CD4-positive, alpha-beta T cell treated with Interleukin-12 subunit alpha and Interleukin-12 subunit beta, for 1 hour (primary cell): ENCODE data around the gene IGIP.
A peak's percentile ranks its signal among the peaks of the same experiment; 100 is the strongest.
"Not testable (repeated sequence)": the region's sequence is repeated elsewhere in the genome, so short reads cannot be mapped to it uniquely, and the experiment has no call there.

ENCODE experiments used
- DNase-seq: peaks from one replicate; pipeline ENCODE4 v3.0.0-alpha.2; 2020

IGIP gene

DNA sequence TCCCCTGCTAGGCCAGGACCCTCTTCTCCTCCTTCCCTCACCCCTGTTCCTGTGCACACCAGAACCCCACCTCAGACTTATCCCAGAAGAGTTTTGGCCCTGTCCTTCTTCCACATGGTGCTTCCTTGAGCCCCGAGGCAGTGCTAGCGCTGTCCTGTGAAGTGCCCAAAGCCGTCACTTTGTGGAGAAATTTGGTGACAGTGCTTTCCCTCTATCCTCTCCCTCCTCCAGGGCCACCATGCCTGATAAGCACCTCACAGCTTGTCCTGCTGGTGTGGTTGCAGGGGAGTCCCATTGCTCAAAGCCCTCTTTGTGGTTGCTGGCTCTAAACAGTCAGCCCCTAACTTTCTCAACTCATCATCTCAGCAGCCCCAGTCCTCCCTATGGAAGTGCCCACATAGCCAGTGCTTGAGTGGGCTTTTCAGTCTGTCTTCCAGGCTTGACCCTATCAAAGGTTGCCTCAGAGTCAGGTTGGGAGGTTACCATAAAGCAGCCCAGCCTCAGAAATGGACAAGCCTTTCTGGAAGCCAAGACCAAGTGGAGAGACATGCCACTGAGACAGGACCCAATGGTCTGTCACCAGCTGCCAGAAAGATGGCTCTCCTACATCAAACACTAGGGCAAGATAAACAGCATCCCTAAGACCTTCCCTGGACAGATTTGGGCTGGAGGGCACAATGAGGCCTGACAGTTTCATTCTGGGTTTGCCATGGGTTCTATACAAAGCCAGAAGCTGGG, 18.0 kb downstream of the IGIP start:
- DNase-seq, result no peak

DNA sequence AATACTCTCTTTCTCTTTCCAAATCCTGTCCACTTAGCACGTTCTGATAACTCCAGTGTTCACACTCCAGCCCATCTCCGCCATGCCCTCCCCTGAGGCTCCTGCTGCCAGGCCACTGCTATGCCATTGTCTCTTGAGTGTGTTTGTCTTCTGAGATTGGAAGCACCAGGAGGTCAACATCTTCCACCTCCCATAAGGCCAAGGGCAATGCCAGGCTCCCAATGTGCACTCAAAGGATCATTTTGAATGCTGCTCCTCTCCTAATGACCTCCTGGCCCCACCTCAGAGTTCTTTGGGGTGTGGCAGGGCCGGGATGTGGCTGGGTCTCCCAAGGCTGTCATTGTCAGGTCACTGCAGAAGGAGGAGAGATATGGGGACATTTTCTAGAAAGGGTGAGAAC, 19.5 kb downstream of the IGIP start:
- DNase-seq, result no peak

DNA sequence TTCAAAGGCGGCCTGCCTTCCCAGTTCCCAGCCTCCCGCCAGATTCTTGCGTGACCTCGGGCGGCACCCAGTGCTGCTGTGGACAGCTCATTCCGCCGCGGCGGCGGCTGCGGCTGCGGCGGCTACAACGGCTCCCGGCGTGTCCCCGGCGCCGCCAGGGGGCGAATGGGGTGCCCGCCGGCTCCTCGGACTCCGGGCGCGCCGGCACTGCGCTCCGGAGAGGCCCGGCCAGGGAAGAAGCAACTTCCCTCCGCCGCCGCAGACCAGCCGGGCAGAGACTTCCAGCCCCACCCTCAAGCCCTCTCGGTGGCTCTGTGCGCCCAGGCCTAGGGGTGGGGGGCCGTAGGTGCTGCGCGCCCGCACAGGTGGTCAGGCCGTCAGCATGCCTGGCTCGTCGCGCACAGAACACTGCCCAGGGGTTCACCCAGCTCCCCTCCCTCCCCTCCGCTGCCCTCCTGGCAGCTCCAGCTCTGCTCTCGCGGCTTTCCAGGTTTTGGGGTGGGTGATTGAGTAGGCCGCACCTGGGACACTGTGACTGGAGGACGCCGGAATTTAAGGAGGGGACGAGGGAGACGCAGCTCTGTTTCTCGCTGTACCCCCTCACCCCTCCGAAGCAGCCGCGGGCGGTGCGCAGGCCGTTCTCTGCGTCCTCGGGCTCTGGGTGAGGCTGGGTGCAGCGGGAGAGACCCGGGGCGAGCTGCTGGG, 20.2 kb downstream of the IGIP start:
- peak; percentile 56 for DNase-seq

DNA sequence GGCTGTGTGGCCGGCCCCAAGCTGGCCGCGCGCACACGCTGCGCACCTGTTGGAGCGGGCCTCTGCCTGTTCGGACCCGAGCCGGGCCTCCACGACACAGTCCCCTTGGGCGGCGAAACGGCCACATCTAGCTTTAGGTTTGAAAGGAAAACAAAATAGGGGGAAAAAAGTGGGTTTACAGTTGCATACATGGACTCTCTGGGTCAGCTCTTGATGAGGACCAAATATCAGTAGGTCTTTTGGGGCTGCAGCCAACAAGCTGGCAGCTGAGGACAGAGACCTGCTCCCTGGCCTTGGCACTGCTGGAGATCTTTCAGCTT, 20.7 kb downstream of the IGIP start:
- DNase-seq, result no peak

DNA sequence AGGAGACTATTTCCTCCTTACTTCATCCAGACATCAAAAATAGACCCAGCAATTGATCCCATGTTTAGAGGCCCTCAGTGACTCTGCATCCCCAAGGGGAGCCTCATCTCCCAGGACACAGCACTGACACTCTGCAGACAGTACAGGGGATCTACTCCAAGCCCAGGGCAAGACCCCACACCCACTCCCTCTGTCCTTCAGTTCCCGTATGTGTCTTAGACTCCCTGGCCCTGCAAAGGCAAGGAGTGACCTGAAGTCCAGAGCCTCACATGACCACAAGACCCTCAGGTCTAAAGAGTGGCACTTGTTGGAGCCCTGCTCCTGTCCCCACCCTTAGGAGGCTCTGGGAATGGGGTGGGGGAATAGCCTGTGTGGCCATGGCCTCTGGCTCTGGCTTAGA, 21.7 kb downstream of the IGIP start:
- no peak for DNase-seq

GRCh38 chr5:140148508-140148907, 22.8 kb downstream of the IGIP start:
- no peak for DNase-seq

GRCh38 chr5:140150201-140150600, 24.5 kb downstream of the IGIP start:
- no peak for DNase-seq

GRCh38 chr5:140151144-140152021, 25.6 kb downstream of the IGIP start:
- no peak for DNase-seq

DNA sequence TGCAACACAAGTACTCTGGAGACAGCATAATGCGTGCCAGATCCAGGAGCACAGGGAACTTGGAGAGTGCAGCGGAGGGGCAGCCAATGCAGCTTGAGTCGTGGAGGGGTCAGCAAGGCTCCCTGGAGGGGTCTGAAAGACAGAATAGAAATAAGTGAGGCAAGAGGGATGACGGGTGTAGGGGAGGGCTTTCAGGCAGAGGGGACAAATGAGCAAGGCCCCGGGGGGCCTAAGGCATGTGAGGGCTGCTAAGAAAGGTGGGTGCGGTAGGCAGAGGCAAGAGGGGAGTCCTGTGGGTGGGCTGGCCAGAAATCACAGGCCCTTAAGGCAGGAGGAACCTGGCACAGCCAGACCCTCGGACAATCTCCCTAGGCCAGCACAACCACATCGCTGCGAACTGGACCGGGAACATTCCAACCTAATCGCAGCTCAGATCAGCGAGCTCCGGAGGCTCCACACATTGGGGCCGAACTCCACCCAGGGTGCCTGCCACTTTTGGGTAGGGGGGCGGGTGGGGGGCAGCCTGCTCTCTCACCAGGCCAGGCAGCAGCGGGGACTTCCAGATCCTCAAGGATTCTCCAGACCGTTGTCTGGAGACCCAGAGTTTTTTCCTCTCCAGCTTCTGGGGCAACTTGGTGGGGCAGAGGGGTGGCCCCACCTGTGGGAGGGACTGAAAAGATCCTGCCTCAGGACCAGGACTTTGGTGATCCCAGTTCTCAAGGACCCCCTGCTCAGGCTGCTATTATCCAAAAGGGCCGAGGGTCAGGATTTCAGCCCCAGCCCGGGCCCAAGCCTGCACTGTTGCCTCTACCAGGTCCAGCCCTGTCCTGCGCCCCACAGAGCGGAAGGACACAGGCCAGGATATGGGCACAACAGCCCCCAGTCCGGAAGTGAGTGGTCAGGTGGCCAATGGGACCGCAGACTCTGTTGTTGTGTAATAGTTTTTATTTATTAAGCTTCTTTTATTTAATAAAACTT, 26.6 kb downstream of the IGIP start:
- DNase-seq, result no peak

DNA sequence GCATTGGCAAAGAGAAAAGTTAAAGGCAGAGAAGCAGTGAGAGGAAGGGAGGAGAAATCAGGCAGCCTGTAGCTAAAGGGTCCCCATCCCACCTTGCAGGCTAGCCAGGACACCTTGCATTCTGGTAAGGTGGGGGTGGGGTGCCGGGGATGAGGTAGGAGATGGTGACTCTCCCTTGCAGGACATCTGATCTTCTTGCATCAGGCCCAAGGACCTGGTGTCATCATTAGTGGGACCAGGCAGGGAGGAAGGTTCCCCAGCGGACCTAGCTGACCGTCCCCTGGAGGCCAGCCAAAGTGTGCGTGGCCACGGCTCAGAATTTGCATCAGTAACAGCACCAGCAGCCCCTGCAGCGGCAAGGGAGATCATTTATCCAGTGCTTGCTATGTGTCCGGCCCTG, 27.5 kb downstream of the IGIP start:
- no peak for DNase-seq

DNA sequence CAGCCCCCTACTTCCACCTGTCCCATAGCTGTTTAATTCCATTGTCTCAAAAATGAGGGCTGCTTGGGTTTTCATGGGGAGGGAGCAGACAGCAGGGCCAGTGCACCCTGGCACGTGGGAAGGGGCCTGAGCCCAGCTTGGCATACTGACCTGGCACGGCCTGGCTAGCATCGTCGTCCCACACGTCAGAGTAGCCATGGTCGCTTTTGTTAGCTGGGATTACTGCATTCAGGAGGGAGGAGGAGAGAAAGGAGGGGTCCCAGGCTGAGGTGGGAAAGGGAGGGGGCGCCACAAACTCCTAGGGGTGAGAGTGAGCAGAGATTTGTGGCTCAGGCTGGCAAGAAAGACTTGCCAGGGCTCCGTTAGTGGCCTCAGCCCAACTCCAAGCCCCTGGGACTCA, 28.2 kb downstream of the IGIP start:
- DNase-seq, result no peak

DNA sequence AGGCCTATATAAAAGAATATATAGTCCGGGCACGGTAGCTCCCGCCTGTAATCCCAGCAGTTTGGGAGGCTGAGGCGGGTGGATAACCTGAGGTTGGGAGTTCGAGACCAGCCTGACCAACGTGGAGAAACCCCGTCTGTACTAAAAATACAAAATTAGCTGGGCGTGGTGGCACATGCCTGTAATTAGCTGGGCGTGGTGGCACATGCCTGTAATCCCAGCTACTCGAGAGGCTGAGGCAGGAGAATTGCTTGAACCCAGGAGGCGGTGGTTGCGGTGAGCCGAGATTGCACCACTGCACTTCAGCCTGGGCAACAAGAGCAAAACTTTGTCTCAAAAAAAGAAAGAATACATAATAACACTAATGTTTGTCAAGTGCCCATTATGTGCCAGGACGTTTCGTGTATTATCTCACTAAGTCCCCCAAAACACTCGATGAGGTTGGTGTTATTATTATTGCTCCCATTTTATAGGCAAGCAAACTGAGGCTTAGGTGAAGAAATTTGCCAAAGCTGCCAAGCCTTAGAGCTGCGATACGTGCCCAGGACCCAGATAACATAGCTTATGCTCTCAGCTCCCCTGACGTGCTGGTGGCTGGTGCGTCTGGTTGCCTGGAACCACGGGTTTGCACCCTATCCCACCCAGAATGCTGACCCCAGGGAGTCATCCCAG, 29.1 kb downstream of the IGIP start:
- not testable (repeated sequence) for DNase-seq

- peak; percentile 87 for DNase-seq
Observed at GRCh38 chr5:140157032-140157781, 31.5 kb downstream of the IGIP start.

GRCh38 chr5:140159014-140159927, 33.5 kb downstream of the IGIP start:
- no peak for DNase-seq

DNA sequence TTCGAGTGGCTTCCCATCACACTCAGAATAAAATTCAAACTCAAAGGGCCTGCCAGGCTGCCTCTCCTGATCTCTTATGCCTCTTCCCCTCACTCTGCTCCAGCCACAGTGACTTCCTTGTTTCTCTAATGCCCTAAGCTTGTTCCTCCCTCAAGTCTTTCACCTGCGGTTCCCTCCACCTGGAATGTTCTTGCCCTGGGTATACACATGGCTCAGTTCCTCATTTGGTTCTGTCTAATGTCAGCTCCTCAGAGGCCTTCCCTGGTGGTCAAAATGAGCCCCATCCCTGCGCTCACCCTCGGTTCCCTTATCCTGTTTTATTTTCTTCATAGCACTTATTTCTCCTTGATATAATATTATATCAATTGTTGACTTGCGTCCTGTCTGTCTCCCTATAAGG, 36.5 kb downstream of the IGIP start:
- no peak for DNase-seq

- no peak for DNase-seq
Observed at GRCh38 chr5:140162781-140163180, 37.0 kb downstream of the IGIP start.

- no peak for DNase-seq
Observed at GRCh38 chr5:140165101-140165922, 39.6 kb downstream of the IGIP start.

DNA sequence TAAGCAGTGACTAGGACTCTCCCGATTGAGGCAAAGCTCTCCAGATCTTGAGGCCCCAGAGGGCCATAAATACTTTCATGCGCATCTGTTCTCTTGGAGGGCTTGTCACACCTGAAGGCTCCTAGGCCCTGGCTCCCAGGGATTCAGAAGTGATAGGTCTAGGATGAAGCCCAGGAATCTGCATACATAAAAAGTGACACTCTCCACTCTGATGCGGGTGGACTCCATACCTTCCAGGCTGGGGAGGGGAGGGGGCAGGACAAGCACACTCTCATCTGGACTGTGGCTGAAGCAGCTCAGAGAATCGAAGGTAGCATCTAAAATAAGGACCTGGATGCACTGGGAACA, 40.2 kb downstream of the IGIP start:
- DNase-seq, result no peak

DNA sequence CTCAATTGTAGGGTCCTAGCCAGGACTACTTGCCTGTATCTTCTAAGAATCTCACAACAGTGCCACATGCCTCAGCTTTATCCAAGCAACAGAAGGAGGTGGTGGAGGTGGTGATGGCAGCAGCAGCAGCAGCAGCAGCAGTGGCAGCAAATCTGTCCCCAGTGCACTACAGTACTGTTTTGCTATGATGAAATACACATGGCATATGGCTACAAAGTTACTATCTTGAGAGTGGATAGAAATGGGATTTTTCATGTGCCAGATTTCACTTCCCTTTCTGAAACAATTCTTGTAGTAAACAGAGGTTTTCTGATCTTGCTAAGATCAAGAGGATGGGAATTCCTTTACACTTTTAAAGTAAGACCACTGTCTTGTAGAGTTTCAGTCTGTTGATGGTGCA, 41.2 kb downstream of the IGIP start:
- no peak for DNase-seq
